ENCODE data around the gene ZNF484.
"Not testable (repeated sequence)": the region's sequence is repeated elsewhere in the genome, so short reads cannot be mapped to it uniquely, and the experiment has no call there.

Gene ZNF484

DNA sequence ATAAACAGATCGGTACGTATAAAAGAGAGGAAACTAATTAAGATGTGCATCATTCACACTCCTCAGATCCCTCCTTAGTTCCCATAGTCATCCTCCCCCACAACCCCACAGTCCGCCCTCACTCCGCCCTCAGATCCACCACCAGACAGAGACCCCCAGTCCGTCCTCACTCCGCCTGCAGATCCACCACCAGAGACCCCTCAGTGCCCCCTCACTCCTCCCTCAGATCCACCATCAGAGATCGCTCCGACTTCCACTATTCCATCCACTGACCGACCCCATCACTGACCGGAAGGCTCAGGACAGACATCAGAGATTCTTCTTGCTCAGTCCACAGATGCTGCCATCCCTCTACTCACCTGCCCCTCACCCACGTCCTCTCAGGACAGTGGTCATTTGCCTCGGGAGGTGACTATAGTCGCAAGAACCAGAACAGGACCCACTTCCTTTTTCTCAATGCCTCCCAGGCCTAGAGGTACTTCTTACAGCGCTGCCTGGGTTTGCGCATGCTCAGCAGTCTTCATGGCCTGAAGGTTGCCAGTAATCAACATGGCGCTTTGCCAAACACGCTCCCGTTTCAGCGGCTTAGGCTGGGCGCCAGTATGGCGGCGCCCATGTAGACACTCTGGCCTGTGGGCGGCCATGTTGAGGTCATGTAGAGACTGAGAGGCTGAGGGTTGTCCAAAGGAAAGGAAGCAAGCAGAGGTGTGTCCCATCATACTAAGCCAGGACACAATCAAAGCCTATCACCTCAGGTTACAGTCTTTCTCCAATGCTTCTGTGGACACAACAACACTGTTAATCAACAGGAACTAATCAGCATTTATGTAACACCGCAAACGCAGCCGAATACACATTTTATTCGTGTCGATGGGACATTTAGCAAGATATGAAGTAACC lies at the start of gene ZNF484:
ZNF484 (minus strand) TSS at position 508 of the 900 bp plus-strand sequence. CDS start 3,009 bp downstream, outside the sequence.
- DNase-seq (ENCODE audit: insufficient read length, low spot score), result peak; percentile 78

DNA sequence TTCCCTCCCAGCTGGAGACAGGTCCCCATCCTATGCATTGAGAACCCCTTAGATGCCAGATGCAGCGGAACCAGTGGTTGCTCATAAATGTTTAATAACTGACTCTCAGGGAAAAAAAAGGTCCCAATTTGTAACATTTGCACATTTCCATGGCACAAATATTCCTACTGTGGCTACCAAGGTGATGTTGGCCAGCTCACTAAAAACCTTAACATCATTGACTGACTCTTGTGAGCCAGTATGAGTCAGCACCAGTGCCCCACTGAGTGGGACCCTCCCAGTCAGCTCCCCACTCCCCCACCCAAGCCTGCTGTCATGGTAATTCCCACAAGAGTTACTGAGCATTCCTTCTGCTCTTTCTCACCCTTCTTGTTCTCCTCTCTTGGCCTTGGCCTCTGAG lies 42.6 kb upstream of the ZNF484 start:
- no peak for DNase-seq (ENCODE audit: insufficient read length, low spot score)
- FAIRE-seq, result no peak

More for the DNA sequence above, at the start of gene ZNF484:
- FAIRE-seq, result peak; percentile 96

GRCh38 chr9:92917176-92917800 lies 39.5 kb upstream of the ZNF484 start:
- FAIRE-seq, result no peak
- DNase-seq (ENCODE audit: insufficient read length, low spot score), result no peak

DNA sequence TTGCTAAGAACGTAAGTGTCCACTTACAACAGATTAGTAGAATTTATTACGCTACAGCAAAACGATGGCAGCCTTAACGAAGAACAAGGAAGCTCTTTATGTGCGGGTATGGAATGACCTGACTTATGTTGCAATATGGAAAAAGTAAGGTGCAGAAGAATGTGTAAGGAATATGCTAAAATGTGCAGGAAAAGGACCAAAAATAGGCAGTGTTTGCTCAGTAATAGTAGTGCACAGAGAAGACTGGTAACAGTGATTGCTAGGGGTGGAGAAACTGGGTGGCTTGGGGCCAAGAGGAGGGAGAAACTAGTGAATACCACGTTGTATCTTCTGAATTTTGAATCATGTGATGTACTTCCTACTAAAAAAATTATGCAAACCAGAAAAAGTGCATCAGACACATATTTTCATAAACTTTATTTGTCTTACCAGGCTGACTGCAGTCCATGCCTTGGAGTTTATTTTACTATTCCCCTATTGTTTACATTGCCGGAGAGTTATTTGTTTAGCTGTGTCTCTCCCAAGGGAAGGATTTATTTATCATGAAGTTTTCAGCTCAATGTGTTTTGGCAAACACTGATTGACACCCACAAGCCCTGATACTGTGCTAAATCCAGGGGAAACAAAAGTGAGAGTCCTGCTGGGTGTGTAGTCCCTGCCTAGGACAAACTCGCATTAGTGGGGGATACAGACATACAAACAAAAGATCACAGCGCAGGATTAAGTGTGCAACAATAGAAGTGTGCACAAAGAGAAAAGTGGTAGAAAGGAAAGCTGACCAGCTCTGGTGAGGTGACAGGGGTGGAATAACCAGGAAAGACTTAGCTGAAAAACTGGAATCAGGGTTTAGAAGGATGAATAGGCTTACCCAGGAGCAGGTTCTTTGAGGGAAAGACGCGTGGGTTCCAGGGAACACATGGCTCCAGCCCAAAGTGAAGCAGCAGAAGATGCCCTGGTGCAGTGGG lies 34.0 kb upstream of the ZNF484 start:
- FAIRE-seq (no peak), DNase-seq (ENCODE audit: insufficient read length, low spot score) (no peak)

DNA sequence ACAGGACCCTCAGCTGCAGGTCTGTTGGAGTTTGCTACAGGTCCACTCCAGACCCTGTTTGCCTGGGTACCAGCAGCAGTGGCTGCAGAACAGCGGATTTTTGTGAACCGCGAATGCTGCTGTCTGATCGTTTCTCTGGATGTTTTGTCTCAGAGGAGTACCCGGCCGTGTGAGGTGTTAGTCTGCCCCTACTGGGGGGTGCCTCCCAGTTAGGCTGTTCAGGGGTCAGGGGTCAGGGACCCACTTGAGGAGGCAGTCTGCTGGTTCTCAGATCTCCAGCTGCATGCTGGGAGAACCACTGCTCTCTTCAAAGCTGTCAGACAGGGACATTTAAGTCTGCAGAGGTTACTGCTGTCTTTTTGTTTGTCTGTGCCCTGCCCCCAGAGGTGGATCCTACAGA lies 27.3 kb upstream of the ZNF484 start:
- not testable (repeated sequence) for FAIRE-seq; DNase-seq (ENCODE audit: insufficient read length, low spot score)

GRCh38 chr9:92897323-92897722 lies 19.5 kb upstream of the ZNF484 start:
- DNase-seq (ENCODE audit: insufficient read length, low spot score) (no peak), FAIRE-seq (no peak)

GRCh38 chr9:92895812-92896436 lies 18.1 kb upstream of the ZNF484 start:
- DNase-seq (ENCODE audit: insufficient read length, low spot score), result no peak
- no peak for FAIRE-seq

GRCh38 chr9:92894711-92895362 lies 17.0 kb upstream of the ZNF484 start:
- FAIRE-seq (no peak), DNase-seq (ENCODE audit: insufficient read length, low spot score) (no peak)

DNA sequence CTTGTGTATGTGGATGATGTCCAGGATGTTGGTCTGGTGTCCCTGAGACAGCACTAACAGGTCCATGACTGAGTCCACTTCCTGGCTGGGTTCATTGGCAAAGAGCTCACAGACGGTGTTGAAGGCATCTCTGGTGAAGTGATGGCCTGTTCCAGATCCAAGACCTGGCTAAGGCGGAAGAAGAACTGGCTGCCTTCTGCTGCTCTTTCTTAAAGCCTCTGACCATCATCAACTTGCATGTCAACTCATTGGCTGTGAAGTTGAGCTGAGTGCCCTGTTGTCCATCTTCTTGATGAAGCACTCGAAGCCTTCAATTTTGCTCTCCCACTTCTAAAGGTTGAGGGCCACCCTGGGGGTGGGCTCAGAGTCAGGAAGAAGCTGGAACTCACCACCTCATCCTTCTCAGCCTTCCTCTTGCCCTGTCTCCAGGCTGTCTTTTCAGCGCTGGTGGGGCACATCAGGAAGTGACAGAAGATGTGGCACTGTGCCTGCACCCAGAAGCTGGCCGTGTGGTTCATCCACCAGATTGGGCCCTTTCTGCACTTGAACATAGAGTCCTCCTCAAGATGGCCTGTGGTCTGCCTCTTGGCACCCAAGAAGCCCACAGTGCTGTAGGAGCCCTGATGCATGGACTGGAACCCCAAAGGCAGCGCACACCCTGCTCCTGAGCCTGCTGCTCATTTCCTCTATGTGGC lies 16.2 kb upstream of the ZNF484 start:
- not testable (repeated sequence) for FAIRE-seq; DNase-seq (ENCODE audit: insufficient read length, low spot score)

DNA sequence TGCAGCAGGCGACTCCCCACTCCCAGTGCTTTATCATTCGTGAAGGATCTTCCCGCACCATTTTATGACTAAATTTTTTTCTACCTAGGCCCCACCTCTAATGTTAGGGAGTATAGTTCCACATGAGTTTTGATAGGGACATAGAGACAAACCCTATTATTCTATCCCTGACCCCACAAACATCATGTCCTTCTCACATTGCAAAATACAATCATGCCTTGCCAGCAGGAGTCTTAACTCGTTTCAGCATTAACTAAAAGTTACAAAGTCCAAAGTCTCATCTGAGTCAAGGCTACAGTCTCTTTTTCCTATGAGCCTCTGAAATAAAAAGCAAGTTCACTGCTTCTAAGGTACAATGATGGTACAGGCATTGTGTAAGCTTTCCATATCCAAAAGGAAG lies 14.4 kb upstream of the ZNF484 start:
- not testable (repeated sequence) for DNase-seq (ENCODE audit: insufficient read length, low spot score); FAIRE-seq

GRCh38 chr9:92890761-92891160 lies 12.9 kb upstream of the ZNF484 start:
- DNase-seq (ENCODE audit: insufficient read length, low spot score) (no peak), FAIRE-seq (no peak)

DNA sequence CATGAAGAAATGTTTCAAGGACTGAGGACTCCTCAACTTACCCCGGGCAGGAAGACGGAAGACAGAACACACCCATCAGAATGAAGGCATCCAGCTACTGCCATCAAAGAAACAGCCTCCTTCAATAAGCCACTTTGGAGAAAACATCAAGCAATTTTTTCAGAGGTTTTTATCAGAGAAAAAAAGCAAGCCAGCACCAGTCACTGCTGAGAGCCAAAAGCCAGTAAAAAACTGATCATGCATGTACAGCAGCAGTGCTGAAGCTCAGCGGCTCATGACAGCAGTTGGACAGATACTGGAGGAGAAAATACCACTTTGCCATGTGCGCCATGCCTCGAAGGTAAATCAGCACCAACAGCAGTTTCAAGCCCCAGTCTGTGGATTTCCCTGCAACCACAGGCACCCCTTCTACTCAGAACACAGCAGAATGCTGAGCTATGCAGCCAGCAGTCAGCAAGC lies 10.1 kb upstream of the ZNF484 start:
- DNase-seq (ENCODE audit: insufficient read length, low spot score), result no peak
- FAIRE-seq, result no peak

GRCh38 chr9:92886846-92887610 lies 9.2 kb upstream of the ZNF484 start:
- not testable (repeated sequence) for FAIRE-seq; DNase-seq (ENCODE audit: insufficient read length, low spot score)

DNA sequence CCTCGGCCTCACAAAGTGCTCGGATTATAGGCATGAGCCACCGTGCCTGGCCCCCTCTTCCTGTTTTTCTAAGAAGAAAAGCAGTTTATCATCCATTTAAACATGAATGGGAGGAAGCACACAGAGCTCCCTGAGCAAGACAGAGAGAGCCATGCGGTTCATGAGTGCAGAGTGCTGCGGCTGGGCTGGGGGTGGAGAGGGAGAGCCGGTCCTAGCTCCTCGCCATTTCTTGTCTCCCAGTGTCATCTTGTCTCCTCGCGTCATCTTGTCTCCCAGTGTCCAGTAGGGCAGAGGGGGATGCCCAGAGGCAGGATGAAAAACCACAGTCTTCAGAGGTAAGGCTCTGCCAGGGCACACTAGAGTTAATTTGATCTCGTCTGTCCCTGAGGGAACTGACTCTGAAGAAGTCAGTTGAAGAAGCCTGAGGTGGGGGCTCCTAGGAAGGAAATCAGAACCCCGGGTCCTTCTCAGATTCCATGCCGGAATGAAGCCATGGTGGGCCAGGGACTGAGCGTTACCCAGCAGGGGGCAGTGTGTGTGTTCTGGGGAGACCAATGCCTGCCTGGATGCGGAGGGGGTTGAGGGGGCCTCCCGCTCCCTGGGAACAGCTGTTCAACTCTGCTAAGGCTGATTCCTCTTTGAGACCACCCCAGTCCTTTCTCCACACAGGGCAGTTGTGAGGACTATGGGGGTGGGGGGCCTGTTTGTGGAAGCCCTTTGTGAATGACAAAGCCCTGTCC lies 6.0 kb upstream of the ZNF484 start:
- not testable (repeated sequence) for FAIRE-seq; DNase-seq (ENCODE audit: insufficient read length, low spot score)

DNA sequence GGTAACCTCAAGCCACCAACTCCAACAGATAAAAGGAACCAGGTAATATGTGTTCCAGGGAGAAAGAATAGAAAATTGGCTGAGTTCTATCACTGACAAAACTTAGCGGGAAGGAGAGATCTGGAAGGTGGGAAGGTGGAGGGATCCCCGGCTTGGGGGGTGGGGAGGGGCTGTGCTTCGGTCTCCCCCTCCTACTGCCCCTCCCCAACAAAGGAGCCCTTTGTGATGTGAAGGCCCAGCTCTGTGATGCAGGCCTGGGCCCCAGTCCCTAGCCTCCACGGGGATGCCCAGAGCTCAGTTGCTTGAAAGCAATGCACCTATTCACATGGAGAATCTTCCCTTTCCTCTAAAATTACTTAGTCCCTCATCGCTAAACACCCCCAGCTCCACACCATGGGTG lies 4.4 kb upstream of the ZNF484 start:
- DNase-seq (ENCODE audit: insufficient read length, low spot score), result no peak
- FAIRE-seq, result no peak

GRCh38 chr9:92875373-92875772 lies 2.5 kb downstream of the ZNF484 start:
- no peak for FAIRE-seq
- DNase-seq (ENCODE audit: insufficient read length, low spot score), result no peak

DNA sequence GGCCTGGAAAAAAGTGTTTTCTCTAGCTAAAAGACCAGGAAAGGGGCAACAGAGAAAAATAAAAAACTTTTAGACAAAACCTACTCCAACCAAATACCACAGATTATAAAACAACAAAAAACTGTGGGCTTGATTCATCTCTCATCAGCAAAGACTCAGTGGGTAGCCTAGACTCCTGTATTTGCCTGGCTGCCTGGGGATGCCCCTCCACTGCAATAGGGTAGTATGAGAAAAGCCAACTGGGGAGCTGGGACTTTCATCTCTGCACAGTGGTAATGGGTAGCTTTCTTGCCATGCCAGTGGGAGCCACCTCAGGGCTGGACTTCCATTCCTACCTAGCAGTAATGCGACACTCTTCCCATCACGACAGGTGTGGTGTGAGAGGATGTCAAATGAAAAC lies 7.5 kb downstream of the ZNF484 start:
- DNase-seq (ENCODE audit: insufficient read length, low spot score) (no peak), FAIRE-seq (no peak)

GRCh38 chr9:92866600-92866999 lies 11.2 kb downstream of the ZNF484 start:
- not testable (repeated sequence) for FAIRE-seq; DNase-seq (ENCODE audit: insufficient read length, low spot score)

Measured in GM19239 (cell line).